ENCODE data around the gene FFAR4.

Gene FFAR4

DNA sequence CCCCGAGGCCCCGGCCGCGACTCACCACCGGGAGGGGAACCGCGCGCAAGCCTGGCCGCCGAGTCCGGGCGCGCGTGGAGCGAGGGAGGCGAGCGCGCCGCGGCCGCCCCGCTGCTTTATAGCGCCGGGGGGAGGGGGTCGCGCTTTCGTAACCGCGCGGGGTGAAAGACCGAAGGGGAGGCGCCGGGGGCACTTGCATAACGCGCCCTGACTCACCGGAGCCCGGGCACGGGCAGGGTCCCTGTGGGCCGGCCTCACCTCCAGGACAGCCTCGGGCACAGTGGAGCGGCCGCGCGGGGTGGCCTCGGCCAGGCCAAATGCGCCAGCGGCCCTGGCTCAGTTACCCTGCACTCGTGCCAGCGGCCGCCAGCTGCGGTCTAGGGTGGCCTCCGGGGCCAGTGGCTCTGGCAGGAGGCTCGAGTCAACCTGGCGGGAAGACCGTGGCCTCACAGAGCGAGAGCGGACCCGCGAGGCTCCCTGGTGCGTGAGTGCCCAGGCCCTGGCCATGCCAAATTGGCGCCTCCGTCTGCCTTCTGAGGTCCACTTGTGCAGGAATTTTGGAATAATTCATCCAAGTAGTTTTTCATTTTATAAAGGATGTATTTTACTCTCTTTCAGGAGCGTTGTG, 34.8 kb downstream of the FFAR4 start, which contains the start of gene RBP4:
RBP4 (minus strand) TSS at position 90 of the 628 bp plus-strand sequence. CDS start 207 bp downstream, outside the sequence.
- no peak for DNase-seq

DNA sequence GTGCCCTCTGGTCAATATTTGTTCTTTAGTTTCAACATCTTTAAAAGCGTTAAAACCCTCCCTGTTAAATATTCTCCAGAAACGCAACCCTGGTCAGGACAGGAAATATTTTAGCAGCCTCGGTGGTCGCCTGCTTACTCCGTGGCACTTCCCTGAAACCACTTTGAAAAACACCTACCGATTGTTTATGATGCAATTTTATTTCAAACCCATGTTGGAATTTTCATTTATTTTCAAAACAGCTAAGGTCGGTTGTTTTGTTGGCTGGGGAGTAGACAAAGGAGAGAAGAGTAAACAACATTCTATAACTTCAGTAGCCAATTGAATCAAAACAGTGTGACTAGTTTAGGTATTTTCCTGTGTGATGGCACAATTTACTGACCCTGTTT, 35.3 kb downstream of the FFAR4 start:
- DNase-seq = no peak

DNA sequence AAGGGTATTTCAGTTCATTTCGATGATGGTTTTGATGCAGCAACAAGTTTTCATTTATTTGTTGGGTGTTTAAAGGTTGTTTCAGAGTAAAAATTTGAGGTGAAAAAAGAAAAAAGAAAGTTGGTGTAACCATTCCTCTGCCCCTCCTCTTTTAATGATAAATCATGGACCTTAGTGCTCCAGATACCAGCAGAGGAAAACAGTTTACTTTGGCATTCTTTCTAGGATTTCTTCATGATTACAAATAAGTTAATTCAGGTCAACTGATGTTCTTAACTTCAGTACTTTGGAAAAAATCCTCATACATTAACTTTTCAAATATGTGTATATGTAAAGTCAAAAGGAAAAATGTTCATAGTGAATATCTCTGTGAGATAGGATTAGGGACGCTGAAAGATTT, 36.6 kb downstream of the FFAR4 start:
- DNase-seq = no peak

DNA sequence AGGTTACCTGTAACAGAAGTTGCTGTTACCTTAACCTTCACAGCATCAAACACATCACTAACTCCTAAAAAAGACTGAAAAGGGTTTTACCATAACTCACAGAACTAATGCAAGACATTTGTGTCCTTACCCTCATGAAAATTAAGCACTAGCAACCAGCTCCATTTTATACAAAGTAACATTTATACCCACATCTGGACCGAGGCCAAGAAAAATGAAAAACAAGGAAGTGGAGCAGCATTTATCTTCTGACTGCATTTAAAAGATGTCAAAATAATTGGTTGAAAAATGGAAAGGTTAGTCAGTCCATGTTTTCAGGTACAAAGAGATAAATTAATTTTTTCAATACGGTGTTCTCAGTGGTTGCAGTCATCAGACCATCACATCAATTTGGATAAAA, 37.7 kb downstream of the FFAR4 start:
- no peak for DNase-seq

DNA sequence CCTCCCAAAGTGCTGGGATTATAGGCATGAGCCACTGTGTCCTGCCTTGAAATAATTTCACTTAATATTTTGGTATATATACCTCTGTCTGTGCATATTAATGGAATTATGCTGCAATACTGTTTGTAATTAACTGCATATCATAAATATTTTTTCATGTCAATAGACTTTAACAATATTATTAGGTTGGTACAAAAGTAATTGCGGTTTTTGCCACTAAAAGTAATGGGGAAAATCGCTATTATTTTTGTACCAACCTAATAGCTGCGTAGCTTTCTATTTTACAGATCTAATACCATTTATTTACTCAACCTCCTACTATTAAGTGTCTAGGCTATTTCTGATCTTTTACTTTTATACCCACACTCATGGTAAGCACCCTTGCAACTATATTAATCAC, 42.0 kb downstream of the FFAR4 start:
- no peak for DNase-seq

DNA sequence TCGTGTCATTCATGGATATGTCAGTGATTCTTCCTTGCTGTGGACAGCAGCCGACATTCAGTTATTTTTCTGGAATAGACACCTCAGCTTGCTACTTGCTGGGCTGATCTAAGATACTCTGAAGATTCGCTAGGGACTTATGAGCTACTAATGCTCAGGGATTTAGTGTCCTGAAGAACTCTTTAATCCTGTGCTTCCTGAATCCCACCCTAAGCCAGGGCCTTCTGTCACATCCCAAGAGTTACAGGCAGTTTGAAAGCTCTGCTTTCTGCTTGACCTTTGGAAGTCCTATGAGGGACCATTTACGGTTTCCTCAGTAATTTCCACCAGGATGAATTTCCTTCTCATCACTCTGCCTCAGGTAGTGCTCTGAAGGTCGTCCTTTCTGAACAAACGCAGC, 45.8 kb downstream of the FFAR4 start, which contains the start of gene PDE6C:
PDE6C (plus strand) TSS at position 227 of the 400 bp plus-strand sequence. CDS start 189 bp downstream, outside the sequence.
- no peak for DNase-seq

DNA sequence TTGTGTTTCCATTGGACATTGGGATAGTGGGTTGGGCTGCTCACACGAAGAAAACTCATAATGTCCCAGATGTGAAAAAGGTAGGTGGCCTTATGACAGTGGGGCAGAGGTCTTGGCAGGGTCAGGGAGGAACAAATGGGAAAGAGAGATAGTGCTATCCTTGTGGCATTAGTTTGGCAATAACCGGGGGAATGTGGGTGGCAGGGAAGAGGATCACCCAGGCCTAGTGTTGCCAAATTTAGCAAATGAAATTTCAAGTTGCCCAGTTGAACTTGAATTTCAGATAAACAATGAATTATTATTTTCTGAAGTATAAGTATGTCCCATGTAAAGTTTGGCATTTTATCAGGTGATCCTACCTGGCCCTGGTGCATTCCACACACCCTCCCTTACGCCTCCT, 46.7 kb downstream of the FFAR4 start:
- DNase-seq = no peak

DNA sequence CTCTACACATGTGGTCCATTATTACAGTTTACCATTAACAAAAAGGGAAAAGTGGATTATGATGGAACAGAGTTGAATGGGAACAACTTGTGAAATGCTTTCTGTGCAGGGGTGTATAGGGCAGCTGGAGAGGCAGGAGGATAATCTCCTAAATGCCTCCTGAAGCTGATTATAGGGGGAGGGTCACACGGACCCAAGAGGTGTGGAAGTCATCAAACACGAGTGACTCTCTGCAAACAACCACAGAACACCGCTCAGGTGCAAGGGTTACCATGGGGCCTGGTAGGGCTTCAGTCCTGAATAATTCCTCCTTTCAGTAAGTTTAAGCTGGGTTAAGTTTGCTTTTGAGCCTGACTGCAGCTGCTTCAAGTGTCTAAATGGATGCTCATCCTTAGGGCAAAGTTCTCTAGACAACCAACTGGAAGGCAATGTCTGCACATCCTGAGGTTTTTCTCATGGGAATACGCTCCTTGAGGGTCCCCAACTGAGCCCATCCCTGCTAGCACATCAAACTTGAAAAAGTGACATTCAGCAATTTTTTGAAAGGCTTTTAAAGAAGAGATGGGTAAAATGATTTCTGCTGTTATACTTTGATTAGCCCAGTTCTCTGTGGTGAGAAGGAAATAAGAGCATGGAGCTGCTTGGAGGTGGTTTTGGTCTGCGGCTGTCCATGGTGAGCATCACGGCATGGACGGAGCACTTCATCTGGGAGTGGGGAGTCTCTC, 47.8 kb downstream of the FFAR4 start:
- no peak for DNase-seq

DNA sequence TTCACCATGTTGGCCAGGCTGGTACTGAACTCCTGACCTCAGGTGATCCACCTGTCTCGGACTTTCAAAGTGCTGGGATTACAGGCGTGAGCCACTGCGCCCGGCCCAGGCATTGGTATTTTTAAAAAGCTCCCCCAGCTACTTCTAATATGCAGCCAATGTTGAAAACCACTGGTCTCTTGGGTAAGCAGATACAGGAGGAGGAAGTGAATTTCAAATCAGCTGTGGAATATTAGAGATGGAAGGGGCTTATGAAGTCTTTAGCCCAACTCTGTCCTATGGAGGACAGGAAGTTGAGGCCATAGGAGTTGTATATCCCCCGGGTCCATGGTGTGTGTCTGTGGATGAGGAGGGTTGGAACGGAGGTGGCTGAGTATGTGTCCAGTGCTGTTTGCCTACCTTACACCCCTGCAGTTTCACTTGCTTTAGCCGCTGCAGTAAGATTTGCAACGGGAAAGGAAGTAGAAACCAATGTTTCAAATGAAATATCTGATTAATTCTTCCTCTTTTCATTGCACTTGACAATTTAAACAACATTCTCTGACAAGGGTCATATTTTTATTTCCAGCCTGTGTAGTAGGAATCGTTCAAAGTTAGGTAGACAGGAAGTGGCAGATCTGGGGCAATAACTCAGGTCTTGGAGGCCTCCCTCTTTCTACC, 49.2 kb downstream of the FFAR4 start:
- DNase-seq = no peak

DNA sequence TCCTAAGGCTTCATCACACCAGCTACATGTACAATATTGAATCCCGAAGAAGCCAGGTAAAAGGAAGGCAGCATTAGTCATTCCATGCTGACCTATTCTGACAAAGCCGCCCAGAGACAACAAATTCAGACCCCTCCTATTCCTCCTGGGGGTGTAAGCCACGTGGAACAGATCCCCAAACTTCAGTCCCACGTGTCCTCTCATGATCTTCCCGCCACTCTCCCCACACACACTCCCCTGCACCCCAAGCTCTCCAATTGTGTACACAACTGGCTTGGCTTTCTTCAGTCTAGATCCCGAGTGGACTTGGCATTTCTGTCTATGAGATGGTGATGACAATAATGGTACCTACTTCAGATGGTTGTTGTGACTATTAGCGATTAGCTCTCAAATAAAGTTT, 54.5 kb downstream of the FFAR4 start:
- DNase-seq = no peak

DNA sequence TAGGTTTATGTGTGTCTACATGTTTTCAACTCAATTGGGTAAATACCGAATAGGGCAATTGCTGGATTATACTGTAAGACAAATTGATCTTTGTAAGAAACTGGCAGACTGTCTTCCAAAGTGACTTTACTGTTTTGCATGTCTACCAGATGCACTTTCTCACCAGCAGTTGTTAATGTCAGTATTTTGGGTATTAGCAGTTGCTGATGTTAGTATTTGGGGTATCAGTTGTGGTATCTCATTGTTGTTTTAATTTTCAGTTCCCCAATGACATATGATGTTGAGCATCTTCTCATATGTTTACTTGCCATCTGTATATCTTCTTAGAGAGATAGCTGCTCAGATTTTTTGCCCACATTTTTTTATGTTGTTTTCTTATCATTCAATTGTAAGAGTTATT, 56.5 kb downstream of the FFAR4 start:
- DNase-seq = no peak

DNA sequence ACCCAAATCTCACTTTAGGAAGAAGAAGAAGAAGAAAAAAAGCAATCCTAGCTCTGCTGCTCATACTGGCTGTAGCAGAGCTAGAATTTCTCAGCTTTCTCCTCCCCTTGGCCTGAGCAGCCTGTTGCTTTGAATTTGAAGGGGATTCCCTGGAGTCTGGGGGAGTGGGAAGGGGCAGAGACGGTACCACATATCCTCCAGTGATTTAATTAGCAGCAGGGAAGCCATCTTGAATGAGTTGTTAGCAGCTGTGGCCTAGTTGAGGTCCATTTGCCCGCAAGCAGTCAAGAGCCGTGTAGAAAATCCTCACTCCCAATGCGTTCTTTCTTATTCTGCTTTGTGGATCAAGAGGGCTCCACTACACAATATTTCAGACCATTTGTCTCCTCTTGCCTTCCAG, 62.4 kb downstream of the FFAR4 start:
- no peak for DNase-seq

DNA sequence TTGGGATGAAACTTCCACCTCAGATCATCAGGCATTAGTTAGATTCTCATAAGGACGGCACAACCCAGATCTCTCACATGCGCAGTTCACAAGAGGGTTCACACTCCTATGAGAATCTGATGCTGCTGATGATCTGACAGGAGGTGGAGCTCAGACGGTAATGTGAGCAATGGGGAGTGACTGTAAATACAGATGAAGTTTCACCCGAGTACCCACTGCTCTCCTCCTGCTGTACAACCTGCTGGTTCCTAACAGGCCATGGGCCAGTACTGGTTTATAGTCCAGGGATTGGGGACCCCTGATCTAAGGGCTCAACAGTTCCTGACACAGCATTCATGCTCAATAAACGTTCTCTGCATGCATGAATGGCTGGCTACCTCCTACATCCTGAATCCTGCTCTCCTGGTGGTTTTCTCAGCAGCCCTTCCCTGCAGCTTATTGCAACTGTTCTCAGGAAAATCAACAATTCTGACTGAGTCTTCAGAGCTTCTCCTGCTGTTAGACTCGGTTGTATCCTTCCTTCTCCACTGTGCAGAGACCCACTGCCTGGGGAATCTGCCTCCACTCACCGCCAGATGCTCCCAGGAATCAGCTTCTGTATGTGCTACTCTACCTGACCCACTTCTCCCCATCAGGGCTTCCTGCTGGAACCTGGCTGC, 63.3 kb downstream of the FFAR4 start:
- DNase-seq = no peak

DNA sequence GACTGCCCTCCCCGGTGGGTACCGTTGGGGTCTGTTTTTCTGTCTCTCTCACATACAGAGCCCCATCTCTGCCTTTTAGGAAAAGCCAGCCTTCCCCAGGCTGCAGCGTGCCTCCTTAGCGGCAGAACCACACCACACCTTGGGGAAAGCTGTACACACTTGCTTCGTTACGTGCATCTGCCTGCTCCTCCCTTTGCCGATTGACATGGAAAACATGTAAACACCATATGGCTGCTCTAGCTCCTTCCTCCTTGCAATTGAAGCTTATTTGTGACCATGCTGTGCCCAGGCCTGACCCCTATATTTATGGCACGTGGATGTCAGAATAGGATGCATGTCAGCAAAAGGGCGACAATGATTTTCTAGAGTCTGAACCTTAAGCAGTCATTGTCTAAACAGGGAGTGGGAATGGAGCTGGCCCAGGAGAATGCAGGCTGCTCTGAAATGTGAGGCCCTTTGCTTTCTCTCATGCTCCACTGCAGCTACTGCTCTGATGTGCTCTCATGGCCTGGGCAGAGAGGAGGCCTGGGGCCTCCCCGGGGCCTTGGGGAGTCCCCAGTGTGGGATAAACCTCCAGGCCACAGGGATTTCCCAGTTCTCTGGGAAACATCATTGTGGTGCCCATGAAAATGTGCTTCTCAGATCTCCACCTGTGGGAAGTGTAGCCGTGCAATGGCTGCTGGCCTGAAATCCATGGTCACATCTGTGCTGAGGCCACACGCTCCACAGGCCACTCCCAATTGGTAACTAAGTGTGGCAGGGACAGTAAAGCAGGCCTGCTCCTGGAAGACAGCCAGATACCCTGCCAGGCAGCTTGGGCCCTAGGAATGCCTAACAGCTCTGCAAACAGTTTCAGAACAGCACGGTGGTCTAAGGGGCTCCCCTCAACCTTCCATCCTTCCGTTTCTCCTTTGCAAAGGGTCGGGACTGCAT, 64.4 kb downstream of the FFAR4 start:
- no peak for DNase-seq
